GM21723 (cell line): Measurements from ENCODE around the gene CD93.

ENCODE experiments used
- ATAC-seq: cut with Tn5 transposase; IDR thresholded peaks from one replicate; pipeline ENCODE4 v1.9.1; 2021; ENCODE audit warnings: mild to moderate bottlenecking, moderate library complexity; ENCODE audit not compliant: unreplicated experiment

The CD93 gene

GRCh38 chr20:23039136-23039875 is 46.8 kb downstream of the CD93 start:
- no peak for ATAC-seq

- ATAC-seq, result no peak
These were observed 49.1 kb downstream of the CD93 start for GRCh38 chr20:23037017-23037481.

- ATAC-seq, result no peak
These were observed 49.8 kb downstream of the CD93 start for GRCh38 chr20:23036371-23036770.

GRCh38 chr20:23035731-23036130 is 50.4 kb downstream of the CD93 start:
- ATAC-seq, result no peak

- ATAC-seq, result no peak
These were observed 51.1 kb downstream of the CD93 start, which contains the start of gene SSTR4 for GRCh38 chr20:23034721-23035671. Gene SSTR4 (plus strand): TSS chr20:23035312. CDS start chr20:23035484, 172 bp downstream.

- ATAC-seq, result no peak
These were observed 52.2 kb downstream of the CD93 start for GRCh38 chr20:23033918-23034317.

GRCh38 chr20:23032750-23033078 is 53.4 kb downstream of the CD93 start:
- no peak for ATAC-seq

- ATAC-seq, result no peak
These were observed 53.9 kb downstream of the CD93 start for GRCh38 chr20:23032056-23032749.

- ATAC-seq, result no peak
These were observed 54.8 kb downstream of the CD93 start for GRCh38 chr20:23031346-23031745.
